GM18517 (cell line): Measurements from ENCODE around the gene KLHL40.
"Not testable (repeated sequence)": the region's sequence is repeated elsewhere in the genome, so short reads cannot be mapped to it uniquely, and the experiment has no call there.

ENCODE experiments used
- ATAC-seq: cut with Tn5 transposase; IDR thresholded peaks from one replicate; pipeline ENCODE4 v1.9.1; 2021; ENCODE audit warnings: mild to moderate bottlenecking, moderate library complexity; ENCODE audit not compliant: unreplicated experiment

Gene KLHL40

DNA sequence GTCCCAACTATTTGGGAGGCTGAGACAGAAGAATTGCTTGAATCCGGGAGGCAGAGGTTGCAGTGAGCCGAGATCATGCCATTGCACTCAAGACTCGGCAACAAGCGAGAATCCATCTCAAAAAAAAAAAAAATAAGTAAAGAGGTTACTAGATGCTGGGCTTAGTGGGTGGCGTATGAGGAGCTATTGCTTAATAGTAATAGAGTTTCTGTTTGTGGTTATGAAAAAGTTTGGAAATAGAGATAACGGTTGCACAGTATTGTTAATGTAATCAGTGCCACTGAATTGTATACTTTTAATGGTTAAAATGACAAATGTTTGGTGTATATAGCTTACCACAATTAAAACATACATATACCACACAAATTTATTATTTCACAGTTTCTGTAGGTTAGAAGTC is 32.0 kb downstream of the KLHL40 start:
- no peak for ATAC-seq

DNA sequence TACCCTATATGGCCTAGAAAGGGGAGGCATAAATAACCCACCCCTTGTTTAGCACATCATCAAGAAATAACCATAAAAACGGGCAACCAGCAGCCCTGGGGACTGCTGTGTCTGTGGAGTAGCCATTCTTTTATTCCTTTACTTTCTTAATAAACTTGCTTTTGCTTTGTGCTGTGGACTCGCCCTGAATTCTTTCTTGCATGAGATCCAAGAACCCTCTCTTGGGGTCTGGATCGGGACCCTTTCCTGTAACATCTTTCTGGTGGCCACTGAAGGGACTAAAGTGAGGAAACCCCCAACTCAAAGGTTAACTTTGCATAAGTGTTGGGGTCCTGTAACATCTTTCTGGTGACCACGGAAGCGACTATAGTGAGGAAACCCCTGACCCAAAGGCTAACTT is 33.0 kb downstream of the KLHL40 start:
- ATAC-seq, result no peak

DNA sequence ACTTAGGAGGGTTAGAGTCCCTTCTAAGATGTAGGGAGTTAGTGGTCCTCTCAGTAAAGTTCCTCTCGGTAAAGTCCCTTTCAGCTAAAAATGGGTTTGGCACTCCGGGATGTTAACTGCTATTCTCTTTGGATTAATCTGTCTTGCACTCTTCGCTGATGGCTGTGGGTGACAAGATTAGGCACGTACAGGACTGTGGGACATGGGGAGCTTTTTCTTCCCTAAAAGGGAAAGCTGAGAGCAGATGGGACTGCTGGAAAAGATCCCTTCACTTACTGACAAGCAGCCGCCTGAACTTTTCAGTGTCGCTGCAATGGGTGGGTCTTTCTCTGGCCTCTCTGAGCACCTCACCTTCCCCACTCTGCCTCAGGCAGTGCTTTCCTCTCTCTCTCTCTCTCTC is 33.7 kb downstream of the KLHL40 start:
- ATAC-seq, result no peak

DNA sequence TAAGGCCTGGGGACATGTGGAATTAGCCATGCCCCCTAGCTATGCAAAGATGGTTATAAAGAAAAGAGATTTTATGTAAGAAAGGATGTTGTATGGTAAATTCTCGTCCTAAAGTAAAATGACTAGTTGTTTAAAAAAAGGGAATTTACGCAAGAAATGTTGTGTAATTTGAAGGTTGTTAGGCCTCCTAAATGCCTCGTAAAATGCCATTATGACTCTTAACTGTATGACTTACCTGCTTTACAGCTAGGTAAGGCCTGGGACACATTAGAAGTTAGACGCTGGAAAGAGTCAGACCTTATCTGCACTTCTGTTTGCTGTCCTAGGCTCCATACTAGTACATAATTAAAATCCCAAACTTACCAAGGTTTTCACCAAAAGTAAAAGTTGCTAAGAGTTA is 34.8 kb downstream of the KLHL40 start:
- no peak for ATAC-seq

DNA sequence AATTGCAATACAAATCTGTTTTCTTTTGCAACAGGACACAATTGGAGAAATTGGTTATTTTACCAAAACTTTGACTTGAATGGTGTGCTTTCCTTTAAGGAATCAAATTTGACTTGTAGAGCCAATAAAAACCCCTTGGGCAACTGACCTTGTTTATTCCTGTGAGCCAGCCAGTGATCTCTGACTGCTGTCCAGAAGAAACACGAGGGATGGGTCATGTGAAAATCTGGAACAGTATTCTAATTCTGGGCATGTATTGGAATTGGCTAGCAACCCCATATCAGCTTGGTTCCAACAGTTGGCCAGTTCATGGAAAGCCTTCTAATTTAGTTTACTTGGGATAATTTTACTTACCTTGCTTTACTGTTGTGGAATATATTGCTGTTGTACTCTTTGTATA is 36.4 kb downstream of the KLHL40 start:
- no peak for ATAC-seq

DNA sequence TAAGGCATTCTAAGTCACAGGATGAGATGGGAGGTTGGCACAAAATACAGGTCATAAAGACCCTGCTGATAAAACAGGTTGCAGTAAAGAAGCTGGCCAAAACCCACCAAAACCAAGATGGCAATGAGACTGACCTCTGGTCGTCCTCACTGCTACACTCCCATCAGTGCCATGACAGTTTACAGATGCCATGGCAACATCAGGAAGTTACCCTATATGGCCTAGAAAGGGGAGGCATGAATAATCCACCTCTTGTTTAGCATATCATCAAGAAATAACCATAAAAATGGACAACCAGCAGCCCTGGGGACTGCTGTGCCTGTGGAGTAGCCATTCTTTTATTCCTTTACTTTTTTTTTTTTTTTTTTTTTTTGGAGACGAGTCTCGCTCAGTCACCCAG is 37.1 kb downstream of the KLHL40 start:
- not testable (repeated sequence) for ATAC-seq

DNA sequence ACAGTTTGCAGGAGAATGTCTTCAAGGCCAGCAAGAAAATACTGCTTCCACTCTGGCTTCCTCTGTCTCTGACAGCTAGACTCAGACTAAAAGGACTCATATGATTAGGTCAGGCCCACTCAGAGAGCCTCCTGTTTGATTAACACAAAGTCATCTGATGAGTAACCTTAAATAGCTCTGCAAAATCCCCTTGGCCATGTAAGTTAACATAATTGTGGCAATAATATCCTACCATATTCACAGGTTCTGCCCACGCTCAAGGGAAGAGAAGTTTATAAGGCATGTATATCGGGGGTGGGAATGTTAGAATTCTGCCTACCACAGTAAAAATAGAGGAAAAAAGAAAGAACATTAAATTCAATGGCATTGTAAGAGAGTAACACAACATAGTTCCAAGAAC is 37.9 kb downstream of the KLHL40 start:
- no peak for ATAC-seq

DNA sequence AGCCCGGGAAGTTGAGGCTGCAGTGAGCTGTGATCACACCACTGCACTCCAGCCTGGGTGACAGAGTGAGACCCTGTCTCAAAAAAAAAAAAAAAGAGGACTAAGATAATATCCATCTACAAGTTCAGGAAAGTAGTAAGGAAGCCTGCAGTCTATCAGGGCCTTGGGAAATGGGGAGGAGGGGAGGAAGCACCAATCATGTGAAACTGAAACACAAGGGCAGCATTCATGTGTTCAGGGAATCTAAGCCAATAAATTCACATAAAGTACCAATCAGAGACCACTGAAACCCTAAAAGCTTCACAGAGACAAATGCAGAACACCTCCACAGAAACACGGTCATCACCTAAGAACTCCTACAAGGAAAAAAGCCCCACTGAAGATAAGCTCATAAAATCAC is 40.1 kb downstream of the KLHL40 start:
- ATAC-seq, result no peak

DNA sequence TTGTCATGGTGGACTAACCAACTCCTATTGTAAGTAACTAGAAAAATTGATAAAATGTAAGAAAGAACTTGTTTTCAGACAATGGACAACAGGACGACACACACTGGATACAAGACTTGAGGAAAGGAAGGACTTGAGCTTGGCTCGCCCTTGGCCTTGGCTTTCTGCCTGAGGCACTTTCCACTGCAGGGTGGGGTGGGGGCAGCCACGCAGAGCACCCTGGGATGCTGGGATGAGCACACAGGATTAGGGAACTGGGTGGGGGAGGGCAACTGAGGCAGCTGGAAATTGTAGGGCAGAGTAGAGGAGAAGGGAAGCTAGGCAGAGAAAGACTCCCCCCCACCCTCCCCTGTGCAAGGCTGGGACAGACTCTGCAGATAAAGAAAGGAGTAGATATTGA is 42.7 kb downstream of the KLHL40 start:
- ATAC-seq, result no peak

DNA sequence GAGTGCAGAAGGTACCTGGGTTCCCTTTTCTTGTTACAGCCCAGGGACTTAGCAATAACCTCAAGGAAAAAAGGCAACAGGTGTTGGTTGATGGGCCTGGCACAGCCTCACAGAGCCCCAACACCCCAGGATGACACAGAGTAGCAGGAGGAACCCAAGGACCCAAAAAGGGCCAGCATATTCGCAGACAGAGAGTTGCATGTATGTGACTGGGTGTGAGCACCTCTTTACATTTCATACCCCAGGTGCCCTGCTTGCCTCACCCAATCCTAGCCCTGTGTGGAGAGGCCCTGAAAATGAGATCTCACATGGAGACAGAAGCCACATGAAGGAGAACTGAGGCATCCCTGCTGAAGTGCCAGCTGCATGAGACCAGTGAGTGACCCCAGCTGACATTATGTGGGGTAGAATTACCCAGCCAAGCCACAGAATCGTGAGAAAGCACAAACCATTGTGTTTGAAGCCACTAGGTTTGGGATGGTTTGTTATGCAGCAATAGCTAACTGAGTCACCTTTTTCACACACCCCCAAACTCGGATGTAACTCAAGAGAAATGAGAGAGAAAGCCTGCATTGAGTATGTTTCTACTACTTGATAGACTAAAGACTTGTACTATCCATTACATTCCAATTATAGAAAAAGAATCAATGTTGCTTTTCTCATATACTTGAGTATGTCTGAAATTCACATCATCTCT is 43.5 kb downstream of the KLHL40 start:
- ATAC-seq, result no peak

DNA sequence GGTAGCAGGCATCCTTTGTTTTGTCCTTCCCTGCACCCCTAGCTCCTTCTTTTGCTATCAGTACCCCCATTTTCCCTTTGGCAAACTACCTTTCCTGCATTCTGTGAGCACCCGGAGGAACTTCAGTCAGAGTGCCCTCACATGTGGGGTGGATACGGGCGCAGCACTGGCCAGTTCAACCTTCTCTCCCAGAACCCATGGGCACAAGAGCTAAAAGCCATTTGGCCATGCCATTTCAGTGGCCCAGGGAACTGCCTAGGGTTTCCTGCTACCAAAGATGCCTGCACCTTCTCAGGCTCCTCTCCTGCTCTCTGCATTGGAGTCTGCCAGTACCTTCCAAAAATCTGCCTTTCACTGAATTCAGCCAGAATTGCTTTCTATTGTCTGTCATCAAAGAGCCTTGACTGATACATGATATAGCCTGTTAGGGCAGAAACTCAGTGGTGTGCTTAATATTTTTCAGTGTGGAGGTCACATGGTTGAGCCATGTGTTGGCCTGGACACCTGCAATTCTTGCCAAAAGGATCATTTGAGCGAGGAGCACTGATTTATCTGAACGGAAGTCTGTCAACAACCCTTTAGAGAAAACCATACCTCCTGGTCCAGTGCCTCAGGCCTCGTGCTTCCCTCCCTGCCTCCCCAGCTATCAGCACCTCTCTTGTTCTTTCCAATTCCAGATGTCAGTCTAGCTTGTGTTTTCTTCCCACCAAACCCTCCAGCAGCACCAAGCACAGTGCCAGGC is 44.2 kb downstream of the KLHL40 start:
- ATAC-seq, result no peak

DNA sequence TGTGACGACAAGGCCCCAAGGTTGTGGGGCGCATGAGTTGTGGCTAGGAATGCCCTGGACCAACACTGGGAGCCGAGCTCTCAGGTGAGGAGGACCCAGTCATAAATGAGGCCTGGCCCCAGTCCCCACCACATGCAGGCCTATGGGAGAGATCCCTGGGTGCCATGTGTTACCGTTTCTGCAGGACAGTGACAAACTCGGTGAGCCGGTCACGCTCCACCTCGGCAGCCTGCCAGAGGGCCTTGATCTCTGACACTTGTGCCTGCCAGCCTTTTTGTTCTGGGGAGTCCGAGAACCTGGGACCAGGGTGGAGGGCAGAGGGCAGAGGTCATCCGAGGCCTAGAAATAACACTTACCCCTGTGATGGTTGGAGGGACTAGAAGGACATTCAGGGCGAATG is 45.0 kb downstream of the KLHL40 start:
- ATAC-seq, result no peak

DNA sequence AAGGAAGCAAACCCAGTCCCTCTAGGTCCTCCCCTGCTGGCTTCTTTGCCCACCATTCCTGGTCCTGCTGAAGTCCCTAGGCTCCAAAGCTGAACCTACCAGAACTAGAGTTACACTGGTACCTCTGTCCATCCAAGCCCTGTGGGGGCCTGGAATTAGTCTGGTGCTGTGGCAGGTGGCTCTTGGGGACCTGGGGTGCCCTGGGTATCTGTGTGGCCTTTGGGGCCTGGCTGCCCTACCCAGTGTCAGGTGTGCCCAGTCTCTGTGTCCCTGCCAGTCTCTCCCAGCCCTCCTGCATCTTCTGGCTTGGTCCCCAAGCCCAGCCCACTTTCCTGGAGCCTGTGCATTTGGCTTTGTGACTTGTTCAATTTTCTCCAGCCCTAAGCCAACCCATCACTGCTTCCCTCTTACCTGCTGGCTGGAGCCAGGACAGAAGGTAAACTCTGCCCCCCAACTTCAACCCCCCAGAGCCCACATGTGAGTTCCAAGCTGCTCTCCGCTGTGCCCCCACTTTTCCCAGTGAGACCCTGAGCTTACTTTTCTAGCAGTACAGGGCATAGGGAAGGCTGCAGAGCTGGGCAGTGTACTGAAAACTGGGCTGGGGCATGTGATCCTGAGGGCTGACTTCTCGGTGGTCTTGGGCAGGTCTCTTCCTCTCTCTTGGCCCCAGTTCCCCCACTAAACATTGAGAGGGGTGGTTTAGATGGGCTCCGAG is 45.5 kb downstream of the KLHL40 start:
- no peak for ATAC-seq

DNA sequence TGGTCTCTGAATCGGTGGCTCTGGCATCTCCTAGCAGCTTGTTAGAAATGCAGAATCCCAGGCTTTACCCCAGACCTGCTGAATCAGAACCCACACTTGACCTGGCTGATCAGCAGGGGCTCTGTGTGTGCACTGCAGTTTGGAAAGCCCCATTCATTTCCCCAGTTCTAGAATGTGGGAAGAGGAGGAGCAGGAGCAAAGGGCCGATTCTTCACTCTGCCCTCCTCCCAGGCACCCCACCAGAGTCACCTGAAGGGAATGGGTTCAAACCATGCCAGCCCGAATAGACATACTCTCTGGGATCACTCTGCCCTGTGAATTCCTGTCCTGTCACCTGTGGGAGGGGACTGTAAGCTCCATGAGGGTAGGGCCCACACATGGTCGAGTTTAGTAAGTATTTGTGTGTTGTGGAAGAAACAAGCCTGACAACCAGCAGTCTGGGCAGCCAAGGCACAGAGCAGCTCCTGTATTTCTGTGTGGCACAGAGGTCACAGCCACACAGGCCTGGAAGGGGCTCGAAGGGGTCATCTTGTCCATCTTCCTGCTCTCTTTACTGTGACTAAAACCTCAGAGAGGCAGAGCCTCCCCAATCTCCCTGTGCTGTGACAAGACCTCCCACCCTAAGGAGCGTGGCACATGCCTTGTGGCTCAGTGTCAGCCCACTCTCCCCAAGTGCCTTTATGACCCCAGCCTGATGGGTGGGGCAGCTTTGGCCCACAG is 46.3 kb downstream of the KLHL40 start:
- no peak for ATAC-seq

DNA sequence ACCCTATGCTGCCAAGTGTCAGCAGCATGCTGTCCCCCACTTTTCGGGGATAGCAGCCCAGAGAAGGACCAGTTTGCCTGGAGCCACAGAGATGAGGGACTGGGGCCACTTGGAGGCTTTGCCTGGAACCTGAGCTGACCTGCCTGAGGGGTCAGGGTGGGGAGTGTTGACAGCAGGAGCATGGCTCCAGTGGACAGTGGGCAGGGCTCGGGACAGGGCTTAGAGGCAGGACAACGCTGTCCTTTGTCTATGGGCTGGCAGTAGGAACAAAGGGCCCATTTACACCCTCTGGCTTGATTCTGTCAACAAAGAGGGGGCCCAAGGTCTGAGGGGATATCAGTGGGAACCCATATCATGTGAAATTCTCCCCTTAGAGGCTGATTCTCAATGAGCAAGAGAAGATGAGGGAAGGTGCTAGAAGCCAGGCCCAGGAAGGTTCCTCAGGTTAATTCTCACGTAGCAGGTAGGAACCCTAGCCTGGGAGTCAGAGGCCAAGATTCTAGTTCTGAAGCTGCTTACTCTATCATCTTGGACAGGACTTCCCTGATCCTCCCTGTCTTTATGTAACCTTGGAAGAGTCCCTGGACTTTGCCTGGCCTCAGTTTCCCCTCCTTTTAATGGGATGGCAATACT is 47.0 kb downstream of the KLHL40 start:
- no peak for ATAC-seq

DNA sequence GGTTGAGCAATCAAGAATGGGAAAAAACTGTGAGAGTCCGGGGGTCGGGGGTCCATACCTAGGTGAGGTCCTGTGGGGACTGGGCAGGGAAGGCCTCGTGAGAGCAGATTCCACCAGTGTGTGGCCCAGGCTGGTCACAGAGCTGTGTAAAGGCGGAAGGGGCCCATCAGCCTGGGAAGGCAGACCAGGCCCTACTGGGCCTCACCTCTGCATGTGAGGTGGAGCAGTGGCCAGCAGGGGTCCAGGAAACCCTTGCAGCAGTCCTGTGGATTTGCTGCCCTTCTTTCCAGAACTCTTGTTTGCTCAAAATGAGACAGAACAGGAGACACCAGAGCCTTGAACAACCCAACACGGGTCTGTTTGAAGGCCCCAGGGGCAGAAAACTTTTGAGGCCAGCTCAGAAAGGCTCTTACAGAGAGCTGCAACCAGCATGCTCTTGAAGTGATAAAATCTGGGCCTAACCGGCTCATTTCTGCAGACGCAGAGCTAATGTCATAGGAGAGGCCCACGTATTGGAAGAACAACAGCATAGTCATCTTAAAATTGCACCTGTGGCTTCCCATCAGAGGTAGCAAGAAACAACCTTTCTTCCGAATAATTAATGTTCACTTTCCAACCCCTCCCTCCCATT is 47.6 kb downstream of the KLHL40 start:
- no peak for ATAC-seq

DNA sequence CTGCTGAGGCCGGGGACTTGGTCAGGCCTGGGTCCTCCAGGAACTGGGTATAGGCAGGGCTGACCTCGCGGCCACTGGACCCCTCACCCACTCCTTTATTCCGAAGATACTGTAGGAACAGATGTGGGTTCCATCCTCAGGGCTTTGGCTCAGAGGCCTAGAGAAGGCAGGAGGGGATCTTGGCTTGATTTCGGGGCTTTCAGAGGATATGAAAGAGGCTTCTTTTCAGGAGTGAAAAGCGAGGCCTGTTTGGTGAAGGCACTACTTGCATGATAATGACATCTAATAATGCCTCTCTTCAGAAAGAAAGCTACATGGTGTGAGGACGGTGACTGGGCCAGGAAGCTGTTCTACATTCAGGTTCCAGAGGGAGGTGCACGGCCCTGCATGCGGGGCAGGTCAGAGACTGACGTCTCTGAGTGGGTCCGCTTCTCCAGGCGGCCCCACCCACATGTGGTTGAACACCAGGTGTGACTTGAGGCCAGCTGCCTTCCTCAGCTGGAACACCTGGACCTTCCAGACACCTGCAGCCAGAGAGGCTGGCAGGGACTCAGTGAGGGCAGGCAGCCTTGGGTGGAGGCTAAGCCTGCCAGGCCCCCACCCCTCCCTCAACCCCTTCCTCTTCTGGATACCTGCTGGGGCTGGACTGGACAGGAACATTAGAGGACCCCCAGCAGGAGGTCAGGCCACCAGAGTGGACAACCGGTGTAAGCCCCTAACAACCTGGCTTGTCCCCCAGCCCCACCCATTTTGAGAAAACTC is 48.3 kb downstream of the KLHL40 start:
- ATAC-seq, result no peak

DNA sequence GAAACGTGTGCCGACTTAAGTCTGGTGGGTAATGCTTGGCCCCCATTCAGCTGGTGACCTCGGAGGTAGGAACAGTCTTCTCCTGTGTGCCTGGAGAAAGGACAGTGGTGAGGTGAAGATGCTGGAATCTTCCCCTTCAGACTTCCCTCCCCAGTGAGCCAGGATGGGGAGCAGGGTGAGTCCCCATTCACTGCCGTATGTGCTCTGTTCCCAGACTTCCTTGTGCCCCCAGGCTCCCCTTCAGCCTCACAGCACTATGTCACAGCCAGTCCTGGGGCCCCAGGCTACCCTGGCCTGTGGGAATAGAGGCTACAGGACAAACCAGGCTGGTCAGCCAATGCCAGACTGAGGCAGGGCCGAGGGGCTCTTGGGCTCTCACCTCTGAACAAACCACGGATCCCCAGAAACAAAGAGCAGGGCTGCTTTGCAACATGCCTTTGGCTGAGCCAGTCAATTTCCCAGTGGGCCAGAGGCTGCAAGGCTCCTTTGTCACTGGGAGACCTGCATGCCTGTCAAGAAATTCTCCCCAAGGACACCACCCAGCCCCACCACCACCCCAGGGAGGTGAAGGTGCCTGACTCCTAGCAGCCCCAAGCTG is 49.0 kb downstream of the KLHL40 start:
- no peak for ATAC-seq

DNA sequence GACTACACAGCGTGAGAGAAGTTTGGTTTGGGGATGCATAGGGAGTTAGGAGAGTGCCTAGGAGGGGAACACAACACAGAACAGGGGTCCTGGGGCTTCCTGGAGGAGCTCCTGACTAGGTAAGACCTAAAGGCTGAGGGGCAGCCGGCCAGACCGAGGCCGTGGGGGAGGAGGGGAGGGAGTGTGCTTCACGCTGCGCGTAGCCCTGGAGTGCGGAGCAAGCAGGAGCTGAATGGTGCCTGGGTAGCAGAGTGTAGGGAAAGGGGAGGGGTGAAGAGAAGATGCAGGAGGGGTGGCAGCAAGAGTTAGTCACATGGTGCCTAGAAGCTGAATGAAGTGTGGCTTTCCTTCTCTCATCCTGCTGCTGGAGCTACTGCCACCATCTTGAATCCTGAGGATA is 49.7 kb downstream of the KLHL40 start:
- no peak for ATAC-seq
